ENCODE data around the gene LINS1.

The LINS1 gene

DNA sequence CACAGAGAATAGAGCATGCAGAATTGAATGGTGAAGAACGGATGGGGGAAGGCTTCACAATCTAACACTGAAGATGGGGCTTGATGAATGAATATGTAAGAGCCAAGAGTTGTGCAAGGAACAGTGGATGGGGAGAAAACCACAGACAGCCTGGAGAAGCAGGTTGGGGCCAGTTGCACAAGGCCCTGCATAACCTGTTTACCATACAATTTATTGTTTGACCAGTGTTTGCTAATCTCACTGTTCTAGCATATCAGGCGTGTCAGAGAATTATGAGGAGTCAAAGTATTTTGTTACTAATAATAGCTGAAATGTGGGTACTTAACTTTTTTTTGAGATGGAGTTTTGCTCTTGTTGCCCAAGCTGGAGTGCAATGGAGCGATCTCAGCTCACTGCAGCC lies 36.4 kb downstream of the LINS1 start:
- Histone ChIP-seq H3K4me1 (no peaks in the 10 kb centered on the region), H3K27me3 (ENCODE audit: low read depth) (no peaks in the 10 kb centered on the region), H3K9me3 (no peaks in the 10 kb centered on the region), H3K36me3 (replicated peaks) (peaks cover 3% of the 10 kb centered on the region; the same call in 1 of the 2 replicates), H3K4me3 (no peak overlapping the region)
- in situ Hi-C loops (cut with MboI; ENCODE audit: low sequenced_read_pairs) = loop anchor here (10.0 kb wide), 1 partner anchor 131 kb away; no protein-coding TSS in a partner anchor
- no peak for DNase-seq (ENCODE audit: low spot score in 2 of 2)

GRCh38 chr15:100560323-100560722 lies 41.7 kb downstream of the LINS1 start:
- no peaks in the 10 kb centered on the region for H3K36me3 ChIP-seq (replicated peaks)
- no peaks in the 10 kb centered on the region for H3K4me1 ChIP-seq
- in situ Hi-C loops (cut with MboI; ENCODE audit: low sequenced_read_pairs) = loop anchor here (10.0 kb wide), 1 partner anchor 126 kb away; no protein-coding TSS in a partner anchor
- no peaks in the 10 kb centered on the region for H3K27me3 ChIP-seq (ENCODE audit: low read depth)
- no peaks in the 10 kb centered on the region for H3K9me3 ChIP-seq
- no peak for DNase-seq (ENCODE audit: low spot score in 2 of 2)
- no peak overlapping the region for H3K4me3 ChIP-seq

GRCh38 chr15:100559330-100559729 lies 42.7 kb downstream of the LINS1 start:
- Histone ChIP-seq H3K36me3 (replicated peaks) (no peaks in the 10 kb centered on the region), H3K4me1 (no peaks in the 10 kb centered on the region), H3K4me3 (no peak overlapping the region), H3K27me3 (ENCODE audit: low read depth) (no peaks in the 10 kb centered on the region), H3K9me3 (no peaks in the 10 kb centered on the region)
- DNase-seq (ENCODE audit: low spot score in 2 of 2) = no peak
- in situ Hi-C loops (cut with MboI; ENCODE audit: low sequenced_read_pairs) = no loop called here

DNA sequence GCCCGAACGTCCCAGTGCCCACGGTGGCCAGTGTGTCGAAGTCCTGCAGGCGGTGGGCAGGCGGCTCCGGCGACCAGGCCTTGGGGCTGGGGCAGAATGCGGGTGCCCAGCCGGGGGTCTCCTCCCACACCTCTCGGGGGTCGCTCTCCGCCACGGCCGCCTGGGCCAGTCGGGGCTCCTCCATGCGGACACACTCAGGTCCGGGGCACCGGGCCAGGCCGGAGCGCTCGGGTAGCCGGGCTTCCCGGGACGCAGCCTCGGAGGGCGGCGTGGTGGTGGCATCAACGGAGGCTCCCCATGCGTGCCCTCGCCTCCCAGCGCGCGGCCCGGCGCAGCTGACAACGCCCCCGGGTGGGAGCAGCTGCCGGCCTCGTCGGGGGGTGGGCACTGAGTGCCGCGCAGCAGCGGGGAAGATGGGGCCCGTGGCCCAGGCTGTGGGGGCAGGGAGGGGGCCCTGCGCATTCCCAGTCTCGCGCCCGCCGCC lies 43.2 kb downstream of the LINS1 start:
- in situ Hi-C loops (cut with MboI; ENCODE audit: low sequenced_read_pairs) = no loop called here
- Histone ChIP-seq H3K9me3 (no peaks in the 10 kb centered on the region), H3K36me3 (replicated peaks) (no peaks in the 10 kb centered on the region), H3K4me1 (no peaks in the 10 kb centered on the region), H3K27me3 (ENCODE audit: low read depth) (no peaks in the 10 kb centered on the region), H3K4me3 (no peak overlapping the region)
- DNase-seq (ENCODE audit: low spot score in 2 of 2) = no peak

DNA sequence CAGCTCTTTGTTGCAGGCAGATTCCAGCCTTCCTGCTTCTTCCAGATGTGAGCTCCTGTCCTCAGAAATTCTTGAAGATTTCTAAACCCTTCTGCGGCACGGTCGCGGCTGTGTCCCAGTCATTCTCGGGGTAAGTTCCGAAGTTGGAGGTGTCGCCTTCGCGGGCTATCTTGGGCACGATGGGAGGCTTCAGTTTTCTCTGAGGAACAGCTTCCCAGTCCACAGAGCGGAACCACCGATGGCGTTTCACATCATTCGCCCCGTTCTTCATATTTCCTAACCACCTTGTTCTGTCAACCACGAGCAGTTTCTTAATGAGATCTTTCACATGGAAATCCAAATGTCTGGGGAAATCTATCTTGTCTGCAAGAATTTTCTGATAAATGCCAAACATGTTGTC lies 48.5 kb downstream of the LINS1 start:
- Histone ChIP-seq H3K9me3 (no peaks in the 10 kb centered on the region), H3K4me3 (no peak overlapping the region), H3K27me3 (ENCODE audit: low read depth) (no peaks in the 10 kb centered on the region), H3K36me3 (replicated peaks) (no peaks in the 10 kb centered on the region), H3K4me1 (no peaks in the 10 kb centered on the region)
- in situ Hi-C loops (cut with MboI; ENCODE audit: low sequenced_read_pairs) = no loop called here
- DNase-seq (ENCODE audit: low spot score in 2 of 2) = no peak

- in situ Hi-C loops (cut with MboI; ENCODE audit: low sequenced_read_pairs) = no loop called here
- Histone ChIP-seq H3K4me1 (no peaks in the 10 kb centered on the region), H3K36me3 (replicated peaks) (no peaks in the 10 kb centered on the region), H3K9me3 (no peaks in the 10 kb centered on the region), H3K4me3 (no peak overlapping the region), H3K27me3 (ENCODE audit: low read depth) (no peaks in the 10 kb centered on the region)
- DNase-seq (ENCODE audit: low spot score in 2 of 2) = no peak
These were observed 54.0 kb downstream of the LINS1 start for GRCh38 chr15:100547961-100548360.

GRCh38 chr15:100544946-100545345 lies 57.0 kb downstream of the LINS1 start:
- Histone ChIP-seq H3K4me1 (no peaks in the 10 kb centered on the region), H3K9me3 (no peaks in the 10 kb centered on the region), H3K36me3 (replicated peaks) (no peaks in the 10 kb centered on the region), H3K4me3 (no peak overlapping the region), H3K27me3 (ENCODE audit: low read depth) (no peaks in the 10 kb centered on the region)
- in situ Hi-C loops (cut with MboI; ENCODE audit: low sequenced_read_pairs) = no loop called here
- DNase-seq (ENCODE audit: low spot score in 2 of 2) = no peak

GRCh38 chr15:100544338-100544841 lies 57.6 kb downstream of the LINS1 start:
- no peak for DNase-seq (ENCODE audit: low spot score in 2 of 2)
- H3K27me3 ChIP-seq (ENCODE audit: low read depth) = no peaks in the 10 kb centered on the region
- H3K9me3 ChIP-seq = no peaks in the 10 kb centered on the region
- H3K4me1 ChIP-seq = no peaks in the 10 kb centered on the region
- in situ Hi-C loops (cut with MboI; ENCODE audit: low sequenced_read_pairs) = no loop called here
- no peak overlapping the region for H3K4me3 ChIP-seq
- H3K36me3 ChIP-seq (replicated peaks) = no peaks in the 10 kb centered on the region

DNA sequence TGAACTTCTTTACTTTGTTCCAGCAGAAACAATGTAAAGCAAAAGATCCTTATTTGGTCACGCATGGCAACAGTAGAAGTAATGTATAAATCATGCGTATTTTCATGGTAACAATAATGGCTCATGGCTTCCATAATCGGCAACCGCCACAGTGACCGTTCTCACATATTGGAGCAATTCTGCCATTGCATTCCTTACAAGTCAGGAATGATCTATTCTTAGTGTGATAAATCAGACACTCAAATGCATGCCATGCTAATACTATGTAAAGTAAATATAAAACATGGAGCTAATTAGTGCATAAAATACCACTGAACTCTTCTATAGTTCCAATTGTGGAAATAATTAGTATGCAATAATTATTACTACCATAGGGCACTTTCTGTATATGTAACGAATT lies 59.7 kb downstream of the LINS1 start:
- Histone ChIP-seq H3K4me1 (no peaks in the 10 kb centered on the region), H3K9me3 (no peaks in the 10 kb centered on the region), H3K36me3 (replicated peaks) (no peaks in the 10 kb centered on the region), H3K27me3 (ENCODE audit: low read depth) (no peaks in the 10 kb centered on the region), H3K4me3 (no peak overlapping the region)
- DNase-seq (ENCODE audit: low spot score in 2 of 2) = no peak
- in situ Hi-C loops (cut with MboI; ENCODE audit: low sequenced_read_pairs) = no loop called here

- Histone ChIP-seq H3K27me3 (ENCODE audit: low read depth) (no peaks in the 10 kb centered on the region), H3K4me3 (no peak overlapping the region), H3K36me3 (replicated peaks) (no peaks in the 10 kb centered on the region), H3K4me1 (no peaks in the 10 kb centered on the region), H3K9me3 (no peaks in the 10 kb centered on the region)
- in situ Hi-C loops (cut with MboI; ENCODE audit: low sequenced_read_pairs) = no loop called here
- DNase-seq (ENCODE audit: low spot score in 2 of 2) = no peak
These were observed 64.7 kb downstream of the LINS1 start for GRCh38 chr15:100537331-100537730.

DNA sequence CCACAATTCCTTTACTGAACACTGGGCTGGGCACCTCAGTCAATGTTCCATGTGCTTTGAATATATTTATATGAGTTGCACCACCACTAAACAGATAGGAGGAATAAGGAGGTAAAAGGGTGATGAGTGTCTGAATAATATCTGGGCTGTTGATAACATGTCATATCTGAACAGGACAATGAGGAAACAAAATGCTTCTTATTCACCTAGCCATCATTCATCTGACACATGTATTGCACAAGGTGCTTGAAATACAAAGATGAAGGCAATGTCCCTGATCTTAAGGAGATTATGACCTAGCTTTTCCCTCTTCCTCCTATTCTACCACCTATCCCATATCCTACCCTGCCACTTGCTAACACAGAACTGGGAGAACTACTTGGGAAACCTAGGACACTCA lies 65.3 kb downstream of the LINS1 start:
- Histone ChIP-seq H3K4me1 (no peaks in the 10 kb centered on the region), H3K36me3 (replicated peaks) (no peaks in the 10 kb centered on the region), H3K9me3 (no peaks in the 10 kb centered on the region), H3K4me3 (no peak overlapping the region), H3K27me3 (ENCODE audit: low read depth) (no peaks in the 10 kb centered on the region)
- in situ Hi-C loops (cut with MboI; ENCODE audit: low sequenced_read_pairs) = no loop called here
- no peak for DNase-seq (ENCODE audit: low spot score in 2 of 2)

DNA sequence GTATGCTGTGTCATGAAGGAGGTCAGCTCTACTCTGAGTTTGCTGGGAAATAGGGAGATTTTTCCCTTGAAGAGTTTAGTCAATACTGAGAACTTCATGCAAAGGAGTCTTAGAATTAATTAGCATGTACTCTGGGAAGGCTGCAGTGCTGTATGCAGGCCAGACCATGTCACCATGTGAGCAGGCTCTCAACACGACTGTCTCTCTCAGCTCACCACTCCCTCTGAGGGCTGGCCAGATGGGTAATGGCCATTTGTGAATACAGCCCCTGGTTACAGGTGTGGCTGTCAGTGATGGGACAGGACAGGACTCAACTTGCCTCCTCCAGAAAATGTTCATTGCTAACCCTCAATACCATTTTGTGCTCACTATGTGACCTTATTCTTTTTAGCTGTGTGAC lies 68.1 kb downstream of the LINS1 start:
- Histone ChIP-seq H3K4me1 (no peaks in the 10 kb centered on the region), H3K9me3 (no peaks in the 10 kb centered on the region), H3K36me3 (replicated peaks) (no peaks in the 10 kb centered on the region), H3K27me3 (ENCODE audit: low read depth) (no peaks in the 10 kb centered on the region), H3K4me3 (no peak overlapping the region)
- in situ Hi-C loops (cut with MboI; ENCODE audit: low sequenced_read_pairs) = no loop called here
- DNase-seq (ENCODE audit: low spot score in 2 of 2) = no peak

DNA sequence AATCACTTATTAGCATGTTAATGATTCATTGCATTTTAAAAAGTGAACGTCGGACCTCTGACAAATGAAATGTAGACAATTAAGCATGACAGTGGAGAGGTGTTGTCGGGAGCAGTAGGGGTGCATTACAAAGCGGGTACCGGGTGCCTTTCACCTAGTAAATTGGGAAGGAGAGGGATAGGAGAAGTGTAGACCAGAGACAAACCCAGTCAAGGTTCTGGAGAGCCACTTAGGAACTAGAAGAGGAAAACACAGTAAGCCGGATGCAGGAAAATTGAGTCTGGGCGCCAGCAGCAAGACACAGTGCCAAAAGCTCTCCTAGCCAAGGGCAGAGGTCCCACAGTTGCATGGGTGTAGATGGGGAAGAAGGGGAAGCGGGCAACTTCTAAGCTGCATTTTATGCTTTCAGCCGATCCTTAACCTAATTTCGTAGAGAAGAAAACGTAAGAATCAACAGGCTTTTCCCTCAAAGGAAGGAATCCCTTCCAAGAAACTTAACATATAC lies 70.1 kb downstream of the LINS1 start:
- Histone ChIP-seq H3K36me3 (replicated peaks) (no peaks in the 10 kb centered on the region), H3K4me3 (no peak overlapping the region), H3K4me1 (no peaks in the 10 kb centered on the region), H3K9me3 (no peaks in the 10 kb centered on the region), H3K27me3 (ENCODE audit: low read depth) (no peaks in the 10 kb centered on the region)
- DNase-seq (ENCODE audit: low spot score in 2 of 2) = no peak
- in situ Hi-C loops (cut with MboI; ENCODE audit: low sequenced_read_pairs) = no loop called here

DNA sequence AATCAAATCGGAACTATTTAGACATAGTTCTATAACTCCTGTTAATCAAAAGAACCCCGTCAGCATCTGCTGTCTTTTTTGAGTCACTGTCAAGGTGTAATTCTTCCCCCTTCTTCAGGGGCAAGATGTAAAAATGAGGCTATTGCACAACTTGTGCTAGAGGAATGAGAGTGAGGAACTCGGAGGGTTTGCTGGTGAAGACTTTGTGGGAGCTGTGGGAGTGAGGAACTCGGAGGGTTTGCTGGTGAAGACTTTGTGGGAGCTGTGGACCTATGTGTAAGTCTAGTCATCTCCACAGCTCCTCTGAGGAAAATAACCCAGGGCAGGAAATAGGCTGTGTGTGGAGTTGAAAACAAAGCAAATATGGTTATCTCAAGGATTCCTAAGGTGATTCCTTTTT lies 70.8 kb downstream of the LINS1 start:
- Histone ChIP-seq H3K4me1 (no peaks in the 10 kb centered on the region), H3K27me3 (ENCODE audit: low read depth) (no peaks in the 10 kb centered on the region), H3K4me3 (no peak overlapping the region), H3K36me3 (replicated peaks) (no peaks in the 10 kb centered on the region), H3K9me3 (no peaks in the 10 kb centered on the region)
- no peak for DNase-seq (ENCODE audit: low spot score in 2 of 2)
- in situ Hi-C loops (cut with MboI; ENCODE audit: low sequenced_read_pairs) = no loop called here

DNA sequence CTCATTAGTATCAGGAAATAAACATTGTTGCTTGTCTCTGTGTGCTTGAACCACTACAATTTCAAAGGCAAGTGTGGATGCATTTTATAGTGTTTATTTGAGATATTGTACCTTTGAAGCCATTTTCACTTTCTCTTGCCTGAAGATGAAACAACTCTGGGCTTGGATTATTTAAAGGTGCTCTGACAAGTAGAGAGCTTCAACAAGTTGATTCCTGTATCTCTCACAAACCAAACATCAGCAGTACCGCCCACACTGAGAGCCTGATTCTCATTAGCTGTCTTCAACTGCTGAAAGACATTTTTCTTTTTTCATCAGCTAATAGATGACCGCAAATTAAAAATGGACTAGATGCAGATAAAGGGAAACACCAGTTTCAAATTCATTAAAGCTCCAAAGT lies 72.4 kb downstream of the LINS1 start:
- H3K4me3 ChIP-seq = no peak overlapping the region
- no peaks in the 10 kb centered on the region for H3K4me1 ChIP-seq
- H3K36me3 ChIP-seq (replicated peaks) = no peaks in the 10 kb centered on the region
- H3K27me3 ChIP-seq (ENCODE audit: low read depth) = no peaks in the 10 kb centered on the region
- no peaks in the 10 kb centered on the region for H3K9me3 ChIP-seq
- no peak for DNase-seq (ENCODE audit: low spot score in 2 of 2)
- in situ Hi-C loops (cut with MboI; ENCODE audit: low sequenced_read_pairs) = no loop called here
